ENCODE measurements around the gene CDHR3.
"Not testable (repeated sequence)": the region's sequence is repeated elsewhere in the genome, so short reads cannot be mapped to it uniquely, and the experiment has no call there.

The CDHR3 gene

DNA sequence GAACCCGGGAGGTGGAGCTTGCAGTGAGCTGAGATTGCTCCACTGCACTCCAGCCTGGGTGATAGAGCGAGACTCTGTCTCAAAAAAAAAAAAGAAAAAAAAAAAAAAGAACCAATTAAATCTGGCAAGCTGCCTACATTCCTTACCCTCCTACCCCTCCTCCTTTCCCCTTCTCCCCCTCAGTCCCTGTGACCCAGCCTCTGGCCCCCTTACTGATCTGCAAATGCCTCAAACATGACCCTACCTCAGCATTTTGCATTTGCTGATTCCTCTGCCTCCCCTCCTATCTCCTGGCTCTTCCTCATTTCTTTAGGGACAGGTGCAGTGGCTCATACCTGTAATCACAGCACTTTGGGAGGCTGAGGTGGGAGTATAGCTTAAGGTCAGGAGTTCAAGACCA, 19.3 kb downstream of the CDHR3 start:
- TF ChIP-seq, protein P1, sequence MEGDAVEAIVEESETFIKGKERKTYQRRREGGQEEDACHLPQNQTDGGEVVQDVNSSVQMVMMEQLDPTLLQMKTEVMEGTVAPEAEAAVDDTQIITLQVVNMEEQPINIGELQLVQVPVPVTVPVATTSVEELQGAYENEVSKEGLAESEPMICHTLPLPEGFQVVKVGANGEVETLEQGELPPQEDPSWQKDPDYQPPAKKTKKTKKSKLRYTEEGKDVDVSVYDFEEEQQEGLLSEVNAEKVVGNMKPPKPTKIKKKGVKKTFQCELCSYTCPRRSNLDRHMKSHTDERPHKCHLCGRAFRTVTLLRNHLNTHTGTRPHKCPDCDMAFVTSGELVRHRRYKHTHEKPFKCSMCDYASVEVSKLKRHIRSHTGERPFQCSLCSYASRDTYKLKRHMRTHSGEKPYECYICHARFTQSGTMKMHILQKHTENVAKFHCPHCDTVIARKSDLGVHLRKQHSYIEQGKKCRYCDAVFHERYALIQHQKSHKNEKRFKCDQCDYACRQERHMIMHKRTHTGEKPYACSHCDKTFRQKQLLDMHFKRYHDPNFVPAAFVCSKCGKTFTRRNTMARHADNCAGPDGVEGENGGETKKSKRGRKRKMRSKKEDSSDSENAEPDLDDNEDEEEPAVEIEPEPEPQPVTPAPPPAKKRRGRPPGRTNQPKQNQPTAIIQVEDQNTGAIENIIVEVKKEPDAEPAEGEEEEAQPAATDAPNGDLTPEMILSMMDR (IDR thresholded peaks at IDR 0.05; ENCODE audit: low read depth, low read length) = no peak
- DNase-seq (ENCODE audit: low read depth, low spot score) = no peak
- in situ Hi-C loops (cut with HindIII; ENCODE audit: low sequenced_read_pairs) = no loop called here

DNA sequence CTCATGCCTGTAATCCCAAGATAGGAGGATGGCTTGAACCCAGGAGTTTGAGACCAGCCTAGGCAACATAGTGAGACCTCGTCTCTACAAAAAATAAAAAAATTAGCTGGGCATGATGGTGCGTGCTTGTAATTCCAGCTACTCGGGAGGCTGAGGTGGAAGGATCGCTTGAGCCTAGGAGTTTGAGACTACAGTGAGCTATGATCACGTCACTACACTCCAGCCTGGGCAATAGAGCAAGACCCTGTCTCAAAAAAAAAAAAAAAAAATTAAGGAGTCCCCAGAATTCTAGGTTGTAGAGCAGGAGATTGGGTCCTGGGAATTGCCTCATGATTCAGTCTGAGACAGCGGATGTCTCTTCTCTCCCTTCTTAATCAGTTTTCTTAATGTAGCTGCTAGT, 21.7 kb downstream of the CDHR3 start:
- in situ Hi-C loops (cut with HindIII; ENCODE audit: low sequenced_read_pairs); DNase-seq (ENCODE audit: low read depth, low spot score); H3K4me3 ChIP-seq (ENCODE audit: low read depth, low read length): not testable (repeated sequence)

More for the DNA sequence above, 19.3 kb downstream of the CDHR3 start:
- no peak overlapping the region for H3K4me3 ChIP-seq (ENCODE audit: low read depth, low read length)

DNA sequence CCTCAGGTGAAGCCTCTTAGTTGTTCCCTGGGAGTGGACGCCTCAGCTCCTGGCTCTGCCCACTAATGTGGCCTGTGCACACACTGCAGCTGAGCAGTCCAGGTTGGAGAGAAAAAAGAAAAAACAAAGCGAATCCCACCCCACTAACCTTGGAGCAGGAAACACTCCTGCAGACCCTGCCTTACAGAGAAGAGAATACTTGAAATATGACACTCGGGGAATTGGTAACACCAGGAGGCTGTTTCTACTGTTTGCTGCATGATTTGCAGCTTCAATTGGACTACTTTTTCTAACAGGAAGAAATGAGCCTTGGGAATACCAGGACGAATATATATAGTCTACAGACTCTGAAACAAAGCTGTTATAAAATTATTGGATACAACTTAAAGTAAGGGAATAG, 22.2 kb downstream of the CDHR3 start:
- in situ Hi-C loops (cut with HindIII; ENCODE audit: low sequenced_read_pairs) = no loop called here
- H3K4me3 ChIP-seq (ENCODE audit: low read depth, low read length) = no peak overlapping the region
- TF ChIP-seq, protein P1 (IDR thresholded peaks at IDR 0.05; ENCODE audit: low read depth, low read length) = no peak
- no peak for DNase-seq (ENCODE audit: low read depth, low spot score)

DNA sequence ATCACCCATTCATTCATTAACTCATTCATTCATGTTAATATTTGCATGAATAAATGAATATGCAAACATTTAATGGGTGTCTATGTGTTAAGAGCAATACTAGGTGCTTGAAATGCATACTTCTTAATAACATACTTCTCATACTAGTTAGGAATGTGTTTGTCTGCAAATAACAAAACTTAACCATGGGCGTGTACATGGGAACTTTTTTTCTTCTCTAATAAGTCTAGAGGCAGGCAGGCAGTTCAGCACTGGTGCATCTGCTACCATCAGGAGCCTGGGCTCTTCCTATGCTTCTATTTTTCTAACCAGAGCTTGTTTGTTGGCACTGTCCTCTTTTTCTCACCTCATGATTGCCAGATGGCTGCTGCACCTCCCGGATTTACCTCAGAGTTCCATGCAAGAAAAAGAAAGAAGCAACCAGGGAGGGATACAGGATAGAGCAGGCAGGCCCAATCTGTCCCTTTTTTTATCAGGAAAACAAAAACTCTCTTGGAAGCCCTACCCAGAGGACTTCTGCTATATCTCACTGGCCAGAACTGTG, 22.7 kb downstream of the CDHR3 start:
- in situ Hi-C loops (cut with HindIII; ENCODE audit: low sequenced_read_pairs) = no loop called here
- TF ChIP-seq, protein P1 (IDR thresholded peaks at IDR 0.05; ENCODE audit: low read depth, low read length) = no peak
- no peak for DNase-seq (ENCODE audit: low read depth, low spot score)
- no peak overlapping the region for H3K4me3 ChIP-seq (ENCODE audit: low read depth, low read length)

GRCh38 chr7:105987046-105987445, 24.0 kb downstream of the CDHR3 start:
- TF ChIP-seq, protein P1 (IDR thresholded peaks at IDR 0.05; ENCODE audit: low read depth, low read length) = no peak
- no peak overlapping the region for H3K4me3 ChIP-seq (ENCODE audit: low read depth, low read length)
- no peak for DNase-seq (ENCODE audit: low read depth, low spot score)
- in situ Hi-C loops (cut with HindIII; ENCODE audit: low sequenced_read_pairs) = no loop called here

GRCh38 chr7:105988276-105988675, 25.2 kb downstream of the CDHR3 start:
- in situ Hi-C loops (cut with HindIII; ENCODE audit: low sequenced_read_pairs) = no loop called here
- no peak for DNase-seq (ENCODE audit: low read depth, low spot score)
- H3K4me3 ChIP-seq (ENCODE audit: low read depth, low read length) = no peak overlapping the region
- TF ChIP-seq, protein P1 (IDR thresholded peaks at IDR 0.05; ENCODE audit: low read depth, low read length) = no peak

DNA sequence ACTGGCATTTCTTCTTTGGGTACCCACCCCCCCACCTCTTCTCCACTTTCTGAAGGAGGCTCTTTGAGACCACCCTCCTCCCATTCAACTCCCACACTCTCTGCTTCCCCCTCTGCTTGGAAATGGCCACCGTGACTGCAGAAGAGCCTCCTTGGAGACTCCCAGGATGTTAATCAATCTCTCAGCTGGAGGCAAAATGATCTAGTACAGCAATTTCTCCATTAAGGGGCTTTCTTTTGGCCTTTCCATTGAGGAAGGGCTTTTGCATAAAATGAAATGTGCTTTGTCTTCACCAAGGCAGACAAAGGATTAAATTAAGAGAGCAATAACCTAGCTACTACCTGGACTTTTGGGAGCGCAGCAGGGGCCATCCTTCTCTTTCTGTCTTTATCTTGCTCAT, 26.1 kb downstream of the CDHR3 start:
- in situ Hi-C loops (cut with HindIII; ENCODE audit: low sequenced_read_pairs) = no loop called here
- no peak overlapping the region for H3K4me3 ChIP-seq (ENCODE audit: low read depth, low read length)
- TF ChIP-seq, protein P1 (IDR thresholded peaks at IDR 0.05; ENCODE audit: low read depth, low read length) = no peak
- no peak for DNase-seq (ENCODE audit: low read depth, low spot score)
